Measurements from ENCODE around the gene FAM170B.

The FAM170B gene

GRCh38 chr10:49093922-49094321 is 39.9 kb downstream of the FAM170B start:
- Histone ChIP-seq H3K27me3 (no peaks in the 10 kb centered on the region), H3K4me3 (no peak overlapping the region), H3K36me3 (no peaks in the 10 kb centered on the region), H3K9me3 (no peaks in the 10 kb centered on the region), H3K27ac (peak overlapping the region in 1 of 2 donors; percentile 51), H3K4me1 (peaks cover 0 to 50% (median 24%) of the 10 kb centered on the region in 4 donors)
- intact Hi-C loops (cut with DNase I; ENCODE audit: low total_unique reads) = no loop called here
- no peak for DNase-seq
- TF ChIP-seq, protein P1, sequence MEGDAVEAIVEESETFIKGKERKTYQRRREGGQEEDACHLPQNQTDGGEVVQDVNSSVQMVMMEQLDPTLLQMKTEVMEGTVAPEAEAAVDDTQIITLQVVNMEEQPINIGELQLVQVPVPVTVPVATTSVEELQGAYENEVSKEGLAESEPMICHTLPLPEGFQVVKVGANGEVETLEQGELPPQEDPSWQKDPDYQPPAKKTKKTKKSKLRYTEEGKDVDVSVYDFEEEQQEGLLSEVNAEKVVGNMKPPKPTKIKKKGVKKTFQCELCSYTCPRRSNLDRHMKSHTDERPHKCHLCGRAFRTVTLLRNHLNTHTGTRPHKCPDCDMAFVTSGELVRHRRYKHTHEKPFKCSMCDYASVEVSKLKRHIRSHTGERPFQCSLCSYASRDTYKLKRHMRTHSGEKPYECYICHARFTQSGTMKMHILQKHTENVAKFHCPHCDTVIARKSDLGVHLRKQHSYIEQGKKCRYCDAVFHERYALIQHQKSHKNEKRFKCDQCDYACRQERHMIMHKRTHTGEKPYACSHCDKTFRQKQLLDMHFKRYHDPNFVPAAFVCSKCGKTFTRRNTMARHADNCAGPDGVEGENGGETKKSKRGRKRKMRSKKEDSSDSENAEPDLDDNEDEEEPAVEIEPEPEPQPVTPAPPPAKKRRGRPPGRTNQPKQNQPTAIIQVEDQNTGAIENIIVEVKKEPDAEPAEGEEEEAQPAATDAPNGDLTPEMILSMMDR (IDR thresholded peaks at IDR 0.05) = no peak

DNA sequence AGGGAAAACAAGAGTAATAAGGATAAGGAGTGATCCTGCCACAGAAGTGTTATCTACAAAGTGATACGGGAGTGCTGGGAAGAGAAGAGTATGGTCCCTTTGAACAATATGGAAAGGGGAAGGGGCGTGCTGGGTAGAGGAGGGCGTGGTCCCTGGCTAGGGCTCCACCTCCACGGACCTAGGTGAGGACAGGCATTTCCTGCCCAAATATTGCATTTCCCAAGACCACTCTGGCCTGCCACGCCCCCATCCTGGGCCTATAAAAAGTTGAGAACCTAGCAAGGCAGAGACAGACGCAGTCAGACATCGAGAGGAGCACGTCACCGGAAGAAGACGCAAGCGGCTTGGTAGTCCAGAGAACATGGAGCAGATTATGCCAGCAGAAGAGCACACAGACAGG is 41.3 kb downstream of the FAM170B start:
- Histone ChIP-seq H3K4me3 (no peak overlapping the region), H3K27me3 (no peaks in the 10 kb centered on the region), H3K9me3 (no peaks in the 10 kb centered on the region), H3K36me3 (no peaks in the 10 kb centered on the region), H3K27ac (no peak overlapping the region), H3K4me1 (peaks cover 0 to 53% (median 25%) of the 10 kb centered on the region in 4 donors)
- TF ChIP-seq, protein P1 (IDR thresholded peaks at IDR 0.05) = no peak
- no peak for DNase-seq
- intact Hi-C loops (cut with DNase I; ENCODE audit: low total_unique reads) = no loop called here

GRCh38 chr10:49091450-49092210 is 42.2 kb downstream of the FAM170B start:
- Histone ChIP-seq H3K36me3 (no peaks in the 10 kb centered on the region), H3K4me1 (peaks cover 0 to 47% (median 21%) of the 10 kb centered on the region in 4 donors), H3K4me3 (no peak overlapping the region), H3K27me3 (no peaks in the 10 kb centered on the region), H3K27ac (no peak overlapping the region), H3K9me3 (peaks cover 0 to 2% (median 0%) of the 10 kb centered on the region in 3 donors)
- intact Hi-C loops (cut with DNase I; ENCODE audit: low total_unique reads) = no loop called here
- no peak for DNase-seq
- TF ChIP-seq, protein P1 (IDR thresholded peaks at IDR 0.05) = no peak

DNA sequence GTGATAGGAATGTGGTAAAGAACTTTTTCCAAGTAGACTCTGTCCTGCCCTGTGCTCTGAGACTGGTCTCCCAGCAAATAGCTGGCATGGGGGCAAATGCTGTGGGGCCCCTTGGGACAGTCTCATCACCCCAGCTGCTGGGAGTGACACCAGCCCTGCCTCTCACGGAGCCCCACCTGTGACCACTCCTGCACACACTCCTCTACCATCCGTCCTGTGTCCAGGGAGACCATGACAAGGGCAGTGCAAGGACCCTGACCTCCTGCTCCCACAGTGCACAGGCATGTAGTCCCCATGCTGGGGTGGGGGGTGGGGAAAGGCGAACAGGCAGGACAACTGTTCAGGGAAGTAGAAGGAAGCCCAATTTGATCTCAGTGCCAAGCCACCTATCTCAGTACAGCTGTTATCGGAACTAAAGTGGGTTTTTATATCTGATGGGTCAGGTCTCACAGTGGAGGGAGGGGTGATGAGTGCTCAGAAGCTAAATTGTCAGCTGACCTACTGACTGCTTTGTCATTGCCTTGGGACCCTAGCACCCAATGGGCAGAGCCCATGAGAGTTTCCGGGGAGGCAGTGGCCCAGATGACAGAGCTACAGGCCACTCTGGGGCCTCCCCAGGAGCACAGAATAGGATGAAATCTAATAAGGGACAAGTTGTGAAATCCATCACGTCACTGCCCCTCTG is 43.0 kb downstream of the FAM170B start:
- intact Hi-C loops (cut with DNase I; ENCODE audit: low total_unique reads) = no loop called here
- no peak overlapping the region for H3K4me3 ChIP-seq
- no peaks in the 10 kb centered on the region for H3K27me3 ChIP-seq
- H3K9me3 ChIP-seq = peaks cover 0 to 2% (median 0%) of the 10 kb centered on the region in 3 donors
- TF ChIP-seq, protein P1 (IDR thresholded peaks at IDR 0.05) = no peak
- no peak for DNase-seq
- no peaks in the 10 kb centered on the region for H3K36me3 ChIP-seq
- H3K4me1 ChIP-seq = peaks cover 0 to 39% (median 21%) of the 10 kb centered on the region in 4 donors
- H3K27ac ChIP-seq = peak overlapping the region; percentile 32 to 41

- Histone ChIP-seq H3K36me3 (no peaks in the 10 kb centered on the region), H3K9me3 (peaks cover 0 to 2% (median 0%) of the 10 kb centered on the region in 3 donors), H3K4me3 (no peak overlapping the region), H3K4me1 (peaks cover 0 to 34% (median 21%) of the 10 kb centered on the region in 4 donors), H3K27me3 (no peaks in the 10 kb centered on the region), H3K27ac (peak overlapping the region; percentile 32 to 41)
- intact Hi-C loops (cut with DNase I; ENCODE audit: low total_unique reads) = no loop called here
- TF ChIP-seq, protein P1 (IDR thresholded peaks at IDR 0.05) = no peak
- no peak for DNase-seq
These were observed 43.6 kb downstream of the FAM170B start for GRCh38 chr10:49090189-49090575.
